GM21619 (cell line): ENCODE data around the gene SETD3.

Experiments used
- ATAC-seq: cut with Tn5 transposase; IDR thresholded peaks from one replicate; pipeline ENCODE4 v1.9.1; 2021; ENCODE audit not compliant: unreplicated experiment

SETD3 gene

GRCh38 chr14:99426265-99426664 lies 54.4 kb downstream of the SETD3 start:
- no peak for ATAC-seq

DNA sequence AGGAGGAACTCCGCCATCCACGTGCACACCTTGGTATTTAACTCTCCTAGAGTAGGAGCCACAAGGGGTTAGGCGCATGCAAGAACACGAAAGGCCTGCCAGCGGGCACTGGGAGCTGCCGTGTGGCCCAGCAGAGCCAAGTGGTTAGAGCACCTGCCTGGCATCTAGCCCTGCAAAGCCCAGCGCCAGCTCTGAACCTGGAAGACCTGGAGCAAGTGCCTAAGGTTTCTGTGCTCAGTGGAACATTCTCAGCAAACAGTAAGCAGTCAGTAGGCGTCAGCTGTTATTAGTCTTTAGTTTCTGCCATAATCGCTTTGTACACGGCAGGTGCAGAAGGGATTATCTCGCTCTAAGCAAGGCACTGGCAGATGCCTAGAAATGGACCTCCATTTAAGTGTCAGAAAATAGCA lies 55.4 kb downstream of the SETD3 start:
- no peak for ATAC-seq

DNA sequence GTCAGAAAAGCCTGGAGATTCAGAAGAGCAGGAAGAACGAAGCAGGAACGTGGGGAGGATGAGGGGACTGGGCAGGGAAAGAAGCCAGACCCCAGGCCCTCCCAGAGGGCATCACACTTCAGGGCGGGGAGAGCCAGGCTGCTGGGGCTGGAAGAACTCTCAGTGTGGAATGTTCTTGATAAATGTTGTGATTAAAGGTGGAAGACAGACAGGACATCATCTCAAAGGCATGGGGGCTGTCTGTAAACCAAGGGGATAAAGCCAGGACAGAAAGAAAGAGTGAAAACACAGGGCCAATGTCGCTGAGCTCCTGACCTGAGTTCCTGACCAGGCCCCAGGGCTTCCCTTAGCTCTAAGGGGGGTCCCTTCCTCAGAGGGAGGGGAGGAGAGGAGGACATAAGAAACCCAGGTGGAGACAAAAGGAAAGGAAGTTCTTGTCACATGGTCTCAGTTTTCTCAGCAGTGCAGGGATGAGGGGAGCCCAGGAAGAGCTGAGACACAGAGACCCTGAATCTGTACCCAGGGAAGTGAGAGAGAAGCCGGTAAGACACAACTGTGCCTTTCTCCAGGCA lies 56.3 kb downstream of the SETD3 start:
- ATAC-seq, result no peak

GRCh38 chr14:99423434-99423833 lies 57.2 kb downstream of the SETD3 start:
- no peak for ATAC-seq

DNA sequence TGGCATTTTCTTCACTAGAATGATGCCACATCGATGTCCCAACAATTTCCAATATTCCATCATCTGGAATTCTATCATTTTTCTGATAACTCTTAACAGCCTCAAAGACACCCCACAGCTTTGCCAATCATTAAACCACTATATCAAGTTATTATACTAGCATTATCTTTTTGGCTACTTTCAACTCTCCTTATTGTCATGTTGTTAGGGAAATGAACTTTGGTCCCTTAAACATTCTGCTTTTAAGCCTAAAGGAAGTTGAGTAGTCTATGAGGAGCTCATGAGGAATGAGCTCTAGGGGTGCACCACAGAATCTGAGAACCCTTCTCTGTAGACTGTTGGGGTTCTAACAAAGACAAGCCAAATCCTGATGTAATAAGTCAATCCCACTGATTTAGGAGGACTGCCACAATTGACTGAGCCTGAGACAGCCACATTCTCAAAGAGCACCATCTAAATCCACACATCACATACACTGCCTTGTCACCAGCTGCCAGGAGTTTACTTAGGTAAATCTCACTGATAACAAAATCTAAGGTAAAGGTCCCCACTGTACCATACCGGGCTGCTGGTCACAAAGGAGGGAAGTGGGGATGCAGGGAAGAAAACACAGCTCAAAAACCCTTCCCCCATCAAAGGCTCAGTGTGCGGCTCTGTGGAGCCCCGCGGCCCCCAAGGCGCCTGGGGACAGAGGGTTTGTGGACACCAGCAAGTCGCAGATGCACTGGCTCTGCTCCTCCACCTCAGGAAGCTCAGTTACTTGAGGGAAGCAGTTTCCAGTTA lies 58.2 kb downstream of the SETD3 start:
- ATAC-seq, result no peak

- ATAC-seq, result no peak
Measured at GRCh38 chr14:99420711-99421110, 59.9 kb downstream of the SETD3 start.

DNA sequence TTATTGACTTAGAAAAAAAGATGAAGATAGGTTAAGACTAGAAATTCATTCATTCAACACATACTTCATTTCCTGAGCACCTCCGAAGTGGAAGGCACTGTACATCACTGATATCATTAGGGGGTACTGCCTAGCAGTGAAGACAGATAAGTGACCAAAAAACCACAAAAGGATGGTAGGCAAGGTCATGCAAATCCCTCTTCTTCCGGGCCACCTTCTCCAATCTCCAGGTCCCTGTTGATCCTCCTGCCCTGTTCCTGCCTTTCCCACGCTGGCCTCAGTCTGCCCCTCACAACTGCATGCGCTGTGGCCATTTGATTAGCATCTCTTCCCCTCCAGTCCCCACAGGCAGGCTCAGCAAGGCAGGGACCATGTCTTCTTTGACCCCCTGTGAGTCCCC lies 60.8 kb downstream of the SETD3 start:
- ATAC-seq, result no peak

- ATAC-seq, result no peak
Measured at GRCh38 chr14:99418242-99418641, 62.4 kb downstream of the SETD3 start.

GRCh38 chr14:99416909-99417308 lies 63.8 kb downstream of the SETD3 start:
- ATAC-seq, result no peak

- ATAC-seq, result peak; percentile 92
Measured at GRCh38 chr14:99415496-99416281, 65.0 kb downstream of the SETD3 start.

- ATAC-seq, result no peak
Measured at GRCh38 chr14:99413911-99414310, 66.7 kb downstream of the SETD3 start.

GRCh38 chr14:99413172-99413571 lies 67.5 kb downstream of the SETD3 start:
- ATAC-seq, result no peak

- ATAC-seq, result no peak
Measured at GRCh38 chr14:99412117-99413061, 68.3 kb downstream of the SETD3 start.

DNA sequence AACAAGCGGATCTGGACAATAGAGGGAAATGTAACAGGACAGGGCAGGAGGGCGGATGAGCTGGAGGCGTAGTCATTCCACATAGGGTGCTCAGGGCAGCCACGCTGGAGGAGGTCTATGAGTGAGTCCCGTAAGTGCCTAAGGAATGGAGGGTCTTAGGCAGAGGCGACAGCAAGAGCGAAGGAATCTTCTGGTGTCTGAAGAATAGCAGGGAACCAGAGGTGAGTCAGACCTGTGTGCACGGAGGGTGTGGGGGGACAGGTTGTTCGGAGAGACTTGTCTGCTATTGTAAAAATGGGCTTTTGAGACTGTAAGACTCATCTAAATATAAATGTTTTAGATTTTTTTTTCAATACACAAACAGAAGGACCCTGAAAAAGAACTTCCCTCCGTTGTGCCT lies 70.6 kb downstream of the SETD3 start:
- ATAC-seq, result no peak

GRCh38 chr14:99408971-99409289 lies 71.7 kb downstream of the SETD3 start:
- ATAC-seq, result no peak

GRCh38 chr14:99408286-99408970 lies 72.2 kb downstream of the SETD3 start:
- ATAC-seq, result no peak

- ATAC-seq, result no peak
Measured at GRCh38 chr14:99407416-99407815, 73.2 kb downstream of the SETD3 start.

DNA sequence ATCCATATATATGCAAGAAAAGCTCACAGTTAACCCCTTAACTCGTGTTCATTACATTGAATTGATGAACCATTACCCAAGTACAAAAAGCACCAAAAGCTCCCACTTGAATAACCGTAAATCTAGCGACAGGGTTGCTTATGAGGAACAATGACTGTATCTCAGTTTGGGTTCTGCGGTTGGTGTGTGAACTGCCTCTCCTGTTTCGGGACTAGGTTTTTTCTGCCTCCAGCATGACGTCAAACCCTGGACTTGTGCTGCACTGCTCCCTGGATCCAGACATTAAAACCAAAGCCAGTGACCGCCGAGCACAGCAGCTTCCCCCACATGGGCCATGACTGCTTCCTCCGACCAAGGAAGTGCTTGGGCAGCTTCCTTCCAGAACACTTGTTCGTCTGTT lies 77.7 kb downstream of the SETD3 start:
- ATAC-seq, result no peak

DNA sequence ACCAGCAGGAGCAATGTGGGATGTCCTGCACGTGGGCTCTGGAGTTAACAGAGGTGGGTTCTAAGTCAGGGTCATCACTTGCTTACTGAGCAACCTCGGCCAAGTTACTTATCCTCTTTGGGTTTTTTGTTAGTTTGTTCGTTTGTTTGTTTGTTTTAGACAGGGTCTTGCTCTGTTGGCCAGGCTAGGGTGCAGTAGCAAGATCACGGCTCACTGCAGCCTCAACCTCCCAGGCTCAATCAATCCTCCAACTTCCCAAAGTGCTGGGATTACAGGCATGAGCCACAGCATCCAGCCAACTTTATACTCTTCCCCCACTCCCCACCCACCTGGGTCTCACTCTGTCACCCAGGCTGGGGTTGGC lies 78.4 kb downstream of the SETD3 start:
- ATAC-seq, result no peak

- no peak for ATAC-seq
Measured at GRCh38 chr14:99401621-99402284, 78.9 kb downstream of the SETD3 start.
